HEK293T (cell line): Measurements from ENCODE around the gene ACSL3.

Experiments
- CTCF ChIA-PET: fragments of 350-600 bp; formaldehyde crosslinking; extraction: SDS; loops from one replicate; lab custom pipeline; 2021; ENCODE audit warnings: antibody characterized with exemption, inconsistent platforms; lab: Yijun Ruan, JAX
- POLR2A ChIA-PET: fragments of 350-600 bp; formaldehyde crosslinking; extraction: SDS; loops from one replicate; lab custom pipeline; 2020; ENCODE audit warnings: antibody characterized with exemption, inconsistent platforms; lab: Yijun Ruan, JAX
- DNase-seq: peaks from one replicate; pipeline ENCODE4 v3.0.0; 2012; ENCODE audit warnings: mixed read lengths; ENCODE audit errors: extremely low spot score
- ARNT ChIP-seq: fragments of 450-650 bp; IDR thresholded peaks from 2 replicates; pipeline ENCODE4 v1.6.1; 2017; ENCODE audit warnings: mild to moderate bottlenecking
- BHLHE40 ChIP-seq: fragments of 450-650 bp; IDR thresholded peaks from 2 replicates; pipeline ENCODE4 v1.6.1; 2016; ENCODE audit warnings: mild to moderate bottlenecking, moderate library complexity, borderline replicate concordance
- CTBP1 ChIP-seq: fragments of 450-650 bp; IDR thresholded peaks from 2 replicates; pipeline ENCODE4 v1.6.1; 2016; ENCODE audit warnings: borderline replicate concordance
- ELF4 ChIP-seq: fragments of 450-650 bp; IDR thresholded peaks from 2 replicates; pipeline ENCODE4 v1.6.1; 2017; ENCODE audit warnings: antibody characterized with exemption
- FOXA1 ChIP-seq: fragments of 450-650 bp; IDR thresholded peaks from 2 replicates; pipeline ENCODE4 v1.6.1; 2016; ENCODE audit warnings: mild to moderate bottlenecking
- FOXK2 ChIP-seq: fragments of 450-650 bp; IDR thresholded peaks from 2 replicates; pipeline ENCODE4 v1.6.1; 2016; ENCODE audit warnings: mild to moderate bottlenecking
- FOXM1 ChIP-seq: fragments of 450-650 bp; IDR thresholded peaks from 2 replicates; pipeline ENCODE4 v1.6.1; 2017; ENCODE audit warnings: mild to moderate bottlenecking, borderline replicate concordance
- HDGF ChIP-seq: fragments of 450-650 bp; IDR thresholded peaks from 2 replicates; pipeline ENCODE4 v1.6.1; 2017; ENCODE audit warnings: antibody characterized with exemption, borderline replicate concordance
- L3MBTL2 ChIP-seq: fragments of 450-650 bp; conservative IDR thresholded peaks from 2 replicates; pipeline ENCODE4 v1.6.1; 2016; ENCODE audit warnings: mild to moderate bottlenecking
- LEF1 ChIP-seq: fragments of 450-650 bp; IDR thresholded peaks from 2 replicates; pipeline ENCODE4 v1.6.1; 2017; ENCODE audit warnings: mild to moderate bottlenecking, borderline replicate concordance
- NFRKB ChIP-seq: fragments of 450-650 bp; IDR thresholded peaks from 2 replicates; pipeline ENCODE4 v1.6.1; 2016; ENCODE audit warnings: mild to moderate bottlenecking, moderate library complexity
- PKNOX1 ChIP-seq: fragments of 450-650 bp; IDR thresholded peaks from 2 replicates; pipeline ENCODE4 v1.6.1; 2016
- SP1 ChIP-seq: fragments of 450-650 bp; IDR thresholded peaks from 2 replicates; pipeline ENCODE4 v1.6.1; 2017
- SUZ12 ChIP-seq: fragments of 450-650 bp; IDR thresholded peaks from 2 replicates; pipeline ENCODE4 v1.6.1; 2016; ENCODE audit warnings: mild to moderate bottlenecking
- TARDBP ChIP-seq: fragments of 450-650 bp; IDR thresholded peaks from 2 replicates; pipeline ENCODE4 v1.6.1; 2016
- ZNF384 ChIP-seq: fragments of 450-650 bp; IDR thresholded peaks from 2 replicates; pipeline ENCODE4 v1.6.1; 2016

Gene ACSL3

GRCh38 chr2:222941510-222942032, 80.7 kb downstream of the ACSL3 start:
- ChIA-PET POLR2A (no interaction called here), CTCF (interaction anchor here (0.7 to 0.8 kb wide), 2 partner anchors 16 to 53 kb away, joined by 3 read pairs; no protein-coding TSS in a partner anchor)
- TF ChIP-seq ARNT (no peak), SP1 (no peak), CTBP1 (no peak), NFRKB (no peak), ZNF384 (no peak), SUZ12 (no peak), BHLHE40 (no peak), FOXK2 (no peak), PKNOX1 (no peak), HDGF (no peak), FOXM1 (no peak), TARDBP (no peak)
- DNase-seq = no peak

- POLR2A ChIA-PET = no interaction called here
- no peak for TF ChIP-seq FOXM1
- TF ChIP-seq LEF1 = no peak
- TF ChIP-seq SP1 = no peak
- no peak for TF ChIP-seq TARDBP
- TF ChIP-seq ZNF384 = no peak
- no peak for TF ChIP-seq SUZ12
- TF ChIP-seq NFRKB = no peak
- no peak for TF ChIP-seq FOXA1
- TF ChIP-seq HDGF = no peak
- no peak for TF ChIP-seq L3MBTL2
- TF ChIP-seq PKNOX1 = no peak
- TF ChIP-seq ARNT = no peak
- no peak for TF ChIP-seq FOXK2
- no peak for TF ChIP-seq ELF4
- no peak for TF ChIP-seq BHLHE40
- TF ChIP-seq CTBP1 = no peak
- CTCF ChIA-PET = no interaction called here
- no peak for DNase-seq
Measured at GRCh38 chr2:222942561-222942960, 81.7 kb downstream of the ACSL3 start.

GRCh38 chr2:222942977-222943376, 82.1 kb downstream of the ACSL3 start:
- DNase-seq = no peak
- TF ChIP-seq LEF1 = no peak
- no peak for TF ChIP-seq TARDBP
- TF ChIP-seq FOXK2 = no peak
- no peak for TF ChIP-seq HDGF
- no peak for TF ChIP-seq ARNT
- TF ChIP-seq BHLHE40 = no peak
- no peak for TF ChIP-seq L3MBTL2
- no peak for TF ChIP-seq CTBP1
- no peak for TF ChIP-seq SUZ12
- no peak for TF ChIP-seq SP1
- TF ChIP-seq ZNF384 = no peak
- CTCF ChIA-PET = no interaction called here
- POLR2A ChIA-PET = no interaction called here

- TF ChIP-seq CTBP1 = no peak
- no peak for TF ChIP-seq FOXA1
- TF ChIP-seq TARDBP = no peak
- no peak for TF ChIP-seq LEF1
- no peak for TF ChIP-seq ELF4
- no peak for TF ChIP-seq ZNF384
- TF ChIP-seq ARNT = no peak
- no peak for TF ChIP-seq FOXM1
- no peak for TF ChIP-seq PKNOX1
- TF ChIP-seq L3MBTL2 = no peak
- TF ChIP-seq BHLHE40 = no peak
- TF ChIP-seq SP1 = no peak
- no peak for TF ChIP-seq FOXK2
- no peak for TF ChIP-seq HDGF
- TF ChIP-seq NFRKB = no peak
- TF ChIP-seq SUZ12 = no peak
- ChIA-PET CTCF (no interaction called here), POLR2A (no interaction called here)
- no peak for DNase-seq
Measured at GRCh38 chr2:222943820-222944219, 83.0 kb downstream of the ACSL3 start.

- no peak for DNase-seq
- POLR2A ChIA-PET = no interaction called here
- TF ChIP-seq L3MBTL2 (no peak), NFRKB (no peak), LEF1 (no peak), CTBP1 (no peak), BHLHE40 (no peak), HDGF (no peak)
- CTCF ChIA-PET = no interaction called here
Measured at GRCh38 chr2:222944552-222944951, 83.7 kb downstream of the ACSL3 start.
